ENCODE measurements around the gene NUTM2D.
"Not testable (repeated sequence)": the region's sequence is repeated elsewhere in the genome, so short reads cannot be mapped to it uniquely, and the experiment has no call there.

The NUTM2D gene

GRCh38 chr10:87369514-87370112 lies 12.1 kb downstream of the NUTM2D start:
- not testable (repeated sequence) for DNase-seq (ENCODE audit: low read depth in 1 of 2, low spot score in 1 of 2)

GRCh38 chr10:87374091-87374490 lies 16.5 kb downstream of the NUTM2D start:
- not testable (repeated sequence) for DNase-seq (ENCODE audit: low read depth in 1 of 2, low spot score in 1 of 2)

GRCh38 chr10:87379115-87379514 lies 21.6 kb downstream of the NUTM2D start:
- not testable (repeated sequence) for DNase-seq (ENCODE audit: low read depth in 1 of 2, low spot score in 1 of 2)

GRCh38 chr10:87383149-87383857 lies 25.8 kb downstream of the NUTM2D start:
- DNase-seq (ENCODE audit: low read depth in 1 of 2, low spot score in 1 of 2): not testable (repeated sequence)

- not testable (repeated sequence) for DNase-seq (ENCODE audit: low read depth in 1 of 2, low spot score in 1 of 2)
Observed at GRCh38 chr10:87384283-87384682, 26.7 kb downstream of the NUTM2D start.

- DNase-seq (ENCODE audit: low read depth in 1 of 2, low spot score in 1 of 2): not testable (repeated sequence)
Observed at GRCh38 chr10:87385762-87386360, 28.3 kb downstream of the NUTM2D start.

- DNase-seq (ENCODE audit: low read depth in 1 of 2, low spot score in 1 of 2): not testable (repeated sequence)
Observed at GRCh38 chr10:87391360-87391759, 33.8 kb downstream of the NUTM2D start.

GRCh38 chr10:87396206-87396605 lies 38.7 kb downstream of the NUTM2D start:
- DNase-seq (ENCODE audit: low read depth in 1 of 2, low spot score in 1 of 2): not testable (repeated sequence)

- not testable (repeated sequence) for DNase-seq (ENCODE audit: low read depth in 1 of 2, low spot score in 1 of 2)
Observed at GRCh38 chr10:87398436-87398835, 40.9 kb downstream of the NUTM2D start.

- not testable (repeated sequence) for DNase-seq (ENCODE audit: low read depth in 1 of 2, low spot score in 1 of 2)
Observed at GRCh38 chr10:87407516-87408467, 50.2 kb downstream of the NUTM2D start.

GRCh38 chr10:87413921-87414320 lies 56.4 kb downstream of the NUTM2D start:
- not testable (repeated sequence) for DNase-seq (ENCODE audit: low read depth in 1 of 2, low spot score in 1 of 2)

All from activated CD4-positive, alpha-beta T cell treated with anti-CD3 and anti-CD28 coated beads, Interleukin-2, amount 50 U/mL, for 24 hours (primary cell).